ENCODE data around the gene HMGXB4. TPM values are rescaled to one million over a fixed set of nuclear protein-coding genes. Genes with fewer than 3 reads are reported as not detected.

The HMGXB4 gene
- total and polyA plus RNA-seq, 7 donors: 9.7 to 20.9 (median 14.8) TPM

GRCh38 chr22:35324067-35324466 is 66.8 kb downstream of the HMGXB4 start:
- no peaks in the 10 kb centered on the region for H3K27me3 ChIP-seq
- no peak for DNase-seq
- no peak overlapping the region for H3K27ac ChIP-seq
- intact Hi-C loops (cut with DNase I): no loop called here
- TF ChIP-seq, protein P1, sequence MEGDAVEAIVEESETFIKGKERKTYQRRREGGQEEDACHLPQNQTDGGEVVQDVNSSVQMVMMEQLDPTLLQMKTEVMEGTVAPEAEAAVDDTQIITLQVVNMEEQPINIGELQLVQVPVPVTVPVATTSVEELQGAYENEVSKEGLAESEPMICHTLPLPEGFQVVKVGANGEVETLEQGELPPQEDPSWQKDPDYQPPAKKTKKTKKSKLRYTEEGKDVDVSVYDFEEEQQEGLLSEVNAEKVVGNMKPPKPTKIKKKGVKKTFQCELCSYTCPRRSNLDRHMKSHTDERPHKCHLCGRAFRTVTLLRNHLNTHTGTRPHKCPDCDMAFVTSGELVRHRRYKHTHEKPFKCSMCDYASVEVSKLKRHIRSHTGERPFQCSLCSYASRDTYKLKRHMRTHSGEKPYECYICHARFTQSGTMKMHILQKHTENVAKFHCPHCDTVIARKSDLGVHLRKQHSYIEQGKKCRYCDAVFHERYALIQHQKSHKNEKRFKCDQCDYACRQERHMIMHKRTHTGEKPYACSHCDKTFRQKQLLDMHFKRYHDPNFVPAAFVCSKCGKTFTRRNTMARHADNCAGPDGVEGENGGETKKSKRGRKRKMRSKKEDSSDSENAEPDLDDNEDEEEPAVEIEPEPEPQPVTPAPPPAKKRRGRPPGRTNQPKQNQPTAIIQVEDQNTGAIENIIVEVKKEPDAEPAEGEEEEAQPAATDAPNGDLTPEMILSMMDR (IDR thresholded peaks at IDR 0.05): no peak
- TF ChIP-seq EP300 (IDR thresholded peaks at IDR 0.05) (no peak), POLR2AphosphoS5 (IDR thresholded peaks at IDR 0.05) (no peak), POLR2A (IDR thresholded peaks at IDR 0.05) (no peak)
- 89% methylated on average over 5 of the region's 5 CpGs for WGBS, 2 donors
- H3K4me1 ChIP-seq: no peaks in the 10 kb centered on the region
- no peak overlapping the region for H3K4me3 ChIP-seq
- no peaks in the 10 kb centered on the region for H3K9me3 ChIP-seq
- peaks cover 46 to 95% (median 62%) of the 10 kb centered on the region in 4 donors for H3K36me3 ChIP-seq

- 91% methylated on average over 4 of the region's 4 CpGs for WGBS, 2 donors
- no peaks in the 10 kb centered on the region for H3K27me3 ChIP-seq
- H3K27ac ChIP-seq: no peak overlapping the region
- TF ChIP-seq POLR2AphosphoS5 (IDR thresholded peaks at IDR 0.05) (no peak), EP300 (IDR thresholded peaks at IDR 0.05) (no peak)
- TF ChIP-seq, protein P1 (IDR thresholded peaks at IDR 0.05): no peak
- peaks cover 0 to 2% (median 1%) of the 10 kb centered on the region in 4 donors for H3K4me1 ChIP-seq
- H3K9me3 ChIP-seq: no peaks in the 10 kb centered on the region
- H3K36me3 ChIP-seq: peaks cover 40 to 88% (median 55%) of the 10 kb centered on the region in 4 donors
- DNase-seq: no peak
- intact Hi-C loops (cut with DNase I): no loop called here
- no peak overlapping the region for H3K4me3 ChIP-seq
Measured at GRCh38 chr22:35324762-35325161, 67.5 kb downstream of the HMGXB4 start.

GRCh38 chr22:35325209-35325608 is 67.9 kb downstream of the HMGXB4 start:
- Histone ChIP-seq H3K36me3 (peaks cover 35 to 83% (median 52%) of the 10 kb centered on the region in 4 donors), H3K27ac (no peak overlapping the region), H3K4me3 (no peak overlapping the region), H3K27me3 (no peaks in the 10 kb centered on the region), H3K4me1 (peaks cover 0 to 6% (median 5%) of the 10 kb centered on the region in 4 donors), H3K9me3 (no peaks in the 10 kb centered on the region)
- 94 to 96% methylated on average over 5 of the region's 5 CpGs for WGBS, 2 donors
- TF ChIP-seq POLR2AphosphoS5 (IDR thresholded peaks at IDR 0.05): no peak
- no peak for TF ChIP-seq EP300 (IDR thresholded peaks at IDR 0.05)
- TF ChIP-seq, protein P1 (IDR thresholded peaks at IDR 0.05): no peak
- TF ChIP-seq POLR2A (IDR thresholded peaks at IDR 0.05): no peak
- DNase-seq: no peak
- intact Hi-C loops (cut with DNase I): no loop called here

GRCh38 chr22:35326854-35327562 is 69.7 kb downstream of the HMGXB4 start:
- 96 to 98% methylated on average over 17 of the region's 17 CpGs for WGBS, 2 donors
- TF ChIP-seq, protein P1 (IDR thresholded peaks at IDR 0.05): no peak
- no peak for TF ChIP-seq EP300 (IDR thresholded peaks at IDR 0.05)
- TF ChIP-seq POLR2A (IDR thresholded peaks at IDR 0.05): no peak
- no peak for TF ChIP-seq POLR2AphosphoS5 (IDR thresholded peaks at IDR 0.05)
- Histone ChIP-seq H3K4me3 (no peak overlapping the region), H3K27me3 (no peaks in the 10 kb centered on the region), H3K9me3 (no peaks in the 10 kb centered on the region), H3K36me3 (peaks cover 34 to 77% (median 43%) of the 10 kb centered on the region in 4 donors), H3K4me1 (peaks cover 0 to 19% (median 14%) of the 10 kb centered on the region in 4 donors), H3K27ac (no peak overlapping the region)
- intact Hi-C loops (cut with DNase I): no loop called here
- no peak for DNase-seq
